Measurements from ENCODE around the gene S100PBP. TPM values are rescaled to one million over a fixed set of nuclear protein-coding genes. Genes with fewer than 3 reads are reported as not detected.

Gene S100PBP
- total and polyA plus RNA-seq, 2 of the 13 experiments (the other 11 are each of a cell fraction or from before 2014, with no cell fraction given): 20.4 to 26.1 TPM

DNA sequence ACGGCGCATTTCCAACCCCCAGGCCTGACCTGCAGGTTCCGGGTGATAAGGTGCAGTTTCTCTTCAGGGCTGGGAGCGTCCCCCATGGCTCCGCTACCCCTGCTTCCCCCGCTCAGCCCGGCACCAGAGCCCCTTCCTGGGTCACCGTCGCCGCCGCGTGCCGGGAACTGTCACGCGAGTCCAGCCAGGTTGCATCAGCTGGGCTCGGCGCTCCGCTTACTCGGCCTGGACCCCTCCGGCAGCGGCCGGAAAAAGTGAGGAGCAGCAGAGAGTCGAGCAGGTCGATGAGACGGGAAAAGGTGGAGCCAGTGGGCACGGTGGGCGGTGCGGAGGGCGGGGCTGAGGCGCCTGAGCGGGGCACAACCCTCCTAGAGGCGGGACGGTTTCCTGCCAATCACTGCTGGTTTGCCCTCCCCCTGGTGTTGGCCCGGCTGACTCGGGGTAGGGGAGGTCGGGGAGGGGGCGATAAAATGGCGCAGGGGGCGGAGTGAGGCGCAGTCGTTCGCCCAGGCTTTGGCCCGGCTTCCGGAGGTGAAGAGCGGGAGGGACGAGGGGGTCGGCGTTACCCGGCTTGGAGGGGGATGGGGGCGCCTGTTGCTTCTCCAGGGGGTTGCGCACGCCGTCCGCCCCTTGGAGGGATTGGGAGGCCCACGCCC is at the start of gene S100PBP, which contains the start of gene YARS1 (continued):
- TF ChIP-seq ARNT2 (CRISPR knock-in tag; IDR thresholded peaks at IDR 0.05; ENCODE audit: low read depth) (peak; percentile 94), ZKSCAN8 (CRISPR knock-in tag; IDR thresholded peaks at IDR 0.05; ENCODE audit: borderline replicate concordance) (peak; percentile 80; the same call in 1 of the 2 replicates), HNF1B (CRISPR knock-in tag; IDR thresholded peaks at IDR 0.05) (peak; percentile 88), SNAPC5 (CRISPR knock-in tag; IDR thresholded peaks at IDR 0.05; ENCODE audit: borderline replicate concordance) (peak; percentile 83; the same call in 1 of the 2 replicates), PCBP1 (IDR thresholded peaks at IDR 0.05; ENCODE audit: borderline replicate concordance, low read depth, low read length) (peak; percentile 94), ZNF451 (CRISPR knock-in tag; IDR thresholded peaks at IDR 0.05) (0 out of 2 replicates have a peak, but pooled peaks have one; percentile 55), ZNF30 (CRISPR knock-in tag; IDR thresholded peaks at IDR 0.05) (no peak), ZNF883 (CRISPR knock-in tag; IDR thresholded peaks at IDR 0.05; ENCODE audit: not compliant biosample characterization) (peak; percentile 85), ZBTB8A (CRISPR knock-in tag; IDR thresholded peaks at IDR 0.05; ENCODE audit: borderline replicate concordance, low read depth) (no peak), TIGD3 (CRISPR knock-in tag; IDR thresholded peaks at IDR 0.05; ENCODE audit: borderline replicate concordance) (peak; percentile 48; the same call in 1 of the 2 replicates), POGZ (CRISPR knock-in tag; IDR thresholded peaks at IDR 0.05) (peak; percentile 80), ZFP37 (CRISPR knock-in tag; IDR thresholded peaks at IDR 0.05; ENCODE audit: borderline replicate concordance) (peak; percentile 64; the same call in 1 of the 2 replicates), ATF2 (CRISPR knock-in tag; IDR thresholded peaks at IDR 0.05) (peak; percentile 97), MED1 (CRISPR knock-in tag; IDR thresholded peaks at IDR 0.05) (peak; percentile 89)
- TF ChIP-seq, protein P1, sequence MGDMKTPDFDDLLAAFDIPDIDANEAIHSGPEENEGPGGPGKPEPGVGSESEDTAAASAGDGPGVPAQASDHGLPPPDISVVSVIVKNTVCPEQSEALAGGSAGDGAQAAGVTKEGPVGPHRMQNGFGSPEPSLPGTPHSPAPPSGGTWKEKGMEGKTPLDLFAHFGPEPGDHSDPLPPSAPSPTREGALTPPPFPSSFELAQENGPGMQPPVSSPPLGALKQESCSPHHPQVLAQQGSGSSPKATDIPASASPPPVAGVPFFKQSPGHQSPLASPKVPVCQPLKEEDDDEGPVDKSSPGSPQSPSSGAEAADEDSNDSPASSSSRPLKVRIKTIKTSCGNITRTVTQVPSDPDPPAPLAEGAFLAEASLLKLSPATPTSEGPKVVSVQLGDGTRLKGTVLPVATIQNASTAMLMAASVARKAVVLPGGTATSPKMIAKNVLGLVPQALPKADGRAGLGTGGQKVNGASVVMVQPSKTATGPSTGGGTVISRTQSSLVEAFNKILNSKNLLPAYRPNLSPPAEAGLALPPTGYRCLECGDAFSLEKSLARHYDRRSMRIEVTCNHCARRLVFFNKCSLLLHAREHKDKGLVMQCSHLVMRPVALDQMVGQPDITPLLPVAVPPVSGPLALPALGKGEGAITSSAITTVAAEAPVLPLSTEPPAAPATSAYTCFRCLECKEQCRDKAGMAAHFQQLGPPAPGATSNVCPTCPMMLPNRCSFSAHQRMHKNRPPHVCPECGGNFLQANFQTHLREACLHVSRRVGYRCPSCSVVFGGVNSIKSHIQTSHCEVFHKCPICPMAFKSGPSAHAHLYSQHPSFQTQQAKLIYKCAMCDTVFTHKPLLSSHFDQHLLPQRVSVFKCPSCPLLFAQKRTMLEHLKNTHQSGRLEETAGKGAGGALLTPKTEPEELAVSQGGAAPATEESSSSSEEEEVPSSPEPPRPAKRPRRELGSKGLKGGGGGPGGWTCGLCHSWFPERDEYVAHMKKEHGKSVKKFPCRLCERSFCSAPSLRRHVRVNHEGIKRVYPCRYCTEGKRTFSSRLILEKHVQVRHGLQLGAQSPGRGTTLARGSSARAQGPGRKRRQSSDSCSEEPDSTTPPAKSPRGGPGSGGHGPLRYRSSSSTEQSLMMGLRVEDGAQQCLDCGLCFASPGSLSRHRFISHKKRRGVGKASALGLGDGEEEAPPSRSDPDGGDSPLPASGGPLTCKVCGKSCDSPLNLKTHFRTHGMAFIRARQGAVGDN (CRISPR knock-in tag; IDR thresholded peaks at IDR 0.05): peak; percentile 87
- TF ChIP-seq, protein P2, sequence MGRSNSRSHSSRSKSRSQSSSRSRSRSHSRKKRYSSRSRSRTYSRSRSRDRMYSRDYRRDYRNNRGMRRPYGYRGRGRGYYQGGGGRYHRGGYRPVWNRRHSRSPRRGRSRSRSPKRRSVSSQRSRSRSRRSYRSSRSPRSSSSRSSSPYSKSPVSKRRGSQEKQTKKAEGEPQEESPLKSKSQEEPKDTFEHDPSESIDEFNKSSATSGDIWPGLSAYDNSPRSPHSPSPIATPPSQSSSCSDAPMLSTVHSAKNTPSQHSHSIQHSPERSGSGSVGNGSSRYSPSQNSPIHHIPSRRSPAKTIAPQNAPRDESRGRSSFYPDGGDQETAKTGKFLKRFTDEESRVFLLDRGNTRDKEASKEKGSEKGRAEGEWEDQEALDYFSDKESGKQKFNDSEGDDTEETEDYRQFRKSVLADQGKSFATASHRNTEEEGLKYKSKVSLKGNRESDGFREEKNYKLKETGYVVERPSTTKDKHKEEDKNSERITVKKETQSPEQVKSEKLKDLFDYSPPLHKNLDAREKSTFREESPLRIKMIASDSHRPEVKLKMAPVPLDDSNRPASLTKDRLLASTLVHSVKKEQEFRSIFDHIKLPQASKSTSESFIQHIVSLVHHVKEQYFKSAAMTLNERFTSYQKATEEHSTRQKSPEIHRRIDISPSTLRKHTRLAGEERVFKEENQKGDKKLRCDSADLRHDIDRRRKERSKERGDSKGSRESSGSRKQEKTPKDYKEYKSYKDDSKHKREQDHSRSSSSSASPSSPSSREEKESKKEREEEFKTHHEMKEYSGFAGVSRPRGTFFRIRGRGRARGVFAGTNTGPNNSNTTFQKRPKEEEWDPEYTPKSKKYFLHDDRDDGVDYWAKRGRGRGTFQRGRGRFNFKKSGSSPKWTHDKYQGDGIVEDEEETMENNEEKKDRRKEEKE (IDR thresholded peaks at IDR 0.05): no peak
